Endothelial cell of umbilical vein (primary cell): ENCODE results near the gene ADGRG2. TPM values are rescaled to one million over a fixed set of nuclear protein-coding genes. Genes with fewer than 3 reads are reported as not detected.

Experiments used
- BruUV-seq: library from RNA; stranded (reverse); fragments of 400-500 nt; replicated peaks from 2 replicates; lab custom pipeline; 2021; lab: Mats Ljungman, UMichigan
- CTCF ChIA-PET: fragments of 300-600, 350-600 bp; sonication (Branson Sonifier 250); formaldehyde crosslinking; loops from one replicate; lab custom pipeline; 2021; ENCODE audit warnings: antibody characterized with exemption, inconsistent platforms; lab: Charles Lee
- POLR2A ChIA-PET: fragments of 300-600, 350-600 bp; sonication (Branson Sonifier 250); formaldehyde crosslinking; loops from one replicate; lab custom pipeline; 2021; ENCODE audit warnings: antibody characterized with exemption, inconsistent platforms; lab: Charles Lee
- DNase-seq: peaks from one replicate; pipeline ENCODE4 v3.0.0-alpha.2; 2011; ENCODE audit warnings: low read depth, low spot score
- FAIRE-seq: peaks from 2 replicates; lab custom pipeline; 2011; peaks lifted over from hg19 to GRCh38; lab: Jason Lieb, UNC
- H2AFZ ChIP-seq: 2 replicates; pipeline ENCODE4 v1.6.0; 2012; ENCODE audit warnings: low read depth, low read length, control low read depth, inconsistent platforms
- H3K27ac ChIP-seq: 2 replicates; pipeline ENCODE4 v1.5.1; 2011; ENCODE audit warnings: low read depth, mild to moderate bottlenecking, control low read depth, low read length, moderate library complexity; ENCODE audit not compliant: insufficient read depth
- H3K27me3 ChIP-seq, 2 experiments: 2 replicates each; pipeline versions ENCODE4 v1.6.0 to v1.6.1; 2011; ENCODE audit warnings: low read length in 2 of 2, mixed read lengths in 1 of 2; ENCODE audit not compliant: control insufficient read depth in 2 of 2, insufficient read depth in 2 of 2
- H3K36me3 ChIP-seq, 2 experiments: 2 replicates in 1 of 2; 3 replicates in 1 of 2; pipeline ENCODE4 v1.5.1; 2011; ENCODE audit warnings: low read length in 2 of 2, mild to moderate bottlenecking in 1 of 2, moderate library complexity in 1 of 2; ENCODE audit not compliant: control insufficient read depth in 2 of 2, insufficient read depth in 2 of 2; ENCODE audit errors: extremely low read depth in 1 of 2
- H3K4me1 ChIP-seq: 3 replicates; pipeline ENCODE4 v1.5.1; 2011; ENCODE audit warnings: mild to moderate bottlenecking, low read length; ENCODE audit not compliant: control insufficient read depth, insufficient read depth; ENCODE audit errors: extremely low read depth
- H3K4me2 ChIP-seq: 2 replicates; pipeline ENCODE4 v1.6.1; 2011; ENCODE audit warnings: low read length, control low read depth, mixed read lengths; ENCODE audit not compliant: insufficient read depth
- H3K4me3 ChIP-seq, 3 experiments: fragments of 200-600 bp in 1 of 3; sonication (generic), shearing (Covaris generic) in 1 of 3; replicated peaks in 1 of 3; 2 replicates each; pipeline ENCODE4 v1.5.1; 2011 to 2016; ENCODE audit warnings: control low read depth in 3 of 3, low read length in 3 of 3, mild to moderate bottlenecking in 2 of 3, inconsistent platforms in 1 of 3, low read depth in 1 of 3, moderate library complexity in 1 of 3; ENCODE audit not compliant: insufficient read depth in 1 of 3
- H3K79me2 ChIP-seq: 2 replicates; pipeline ENCODE4 v1.6.0; 2012; ENCODE audit warnings: low read length, inconsistent platforms; ENCODE audit not compliant: control insufficient read depth, insufficient read depth
- H3K9ac ChIP-seq: replicated peaks from 2 replicates; pipeline ENCODE3; 2011; ENCODE audit warnings: low read length, control low read depth; ENCODE audit not compliant: insufficient read depth; ENCODE audit errors: extremely low read depth
- H3K9me1 ChIP-seq: replicated peaks from 3 replicates; pipeline ENCODE4 v1.6.0; 2011; ENCODE audit warnings: mild to moderate bottlenecking, low read length; ENCODE audit not compliant: control insufficient read depth, insufficient read depth; ENCODE audit errors: extremely low read depth
- H3K9me3 ChIP-seq: replicated peaks from 2 replicates; pipeline ENCODE4 v1.5.1; 2012; ENCODE audit warnings: low read length, inconsistent platforms; ENCODE audit not compliant: control insufficient read depth, insufficient read depth
- H4K20me1 ChIP-seq: replicated peaks from 2 replicates; pipeline ENCODE3; 2011; ENCODE audit warnings: mild to moderate bottlenecking, low read length; ENCODE audit not compliant: control insufficient read depth, insufficient read depth; ENCODE audit errors: extremely low read depth
- CTCF ChIP-seq, 2 donors: IDR thresholded peaks; 1 replicate in 1 of 2; 2 replicates in 1 of 2; pipeline ENCODE4 v1.5.1; 2011; ENCODE audit warnings: low read length in 2 of 2, mild to moderate bottlenecking in 2 of 2, moderate library complexity in 2 of 2, control low read depth in 1 of 2, inconsistent platforms in 1 of 2, low read depth in 1 of 2; ENCODE audit not compliant: insufficient read depth in 1 of 2; ENCODE audit errors: extremely low read depth in 1 of 2
- EZH2 ChIP-seq: IDR thresholded peaks from 2 replicates; pipeline ENCODE4 v1.6.1; 2012; ENCODE audit warnings: borderline replicate concordance, low read depth, mild to moderate bottlenecking, moderate library complexity, low read length, inconsistent platforms; ENCODE audit not compliant: severe bottlenecking
- FOS ChIP-seq: IDR thresholded peaks from 2 replicates; pipeline ENCODE4 v1.6.1; 2011; ENCODE audit warnings: mild to moderate bottlenecking, low read length, moderate library complexity, borderline replicate concordance; ENCODE audit not compliant: insufficient read depth
- GATA2 ChIP-seq: IDR thresholded peaks from 2 replicates; pipeline ENCODE4 v1.7.0; 2011; ENCODE audit warnings: low read depth, mild to moderate bottlenecking, moderate library complexity, mixed read lengths, low read length; ENCODE audit not compliant: insufficient read length, insufficient read depth
- JUN ChIP-seq: IDR thresholded peaks from 2 replicates; pipeline ENCODE4 v1.6.1; 2011; ENCODE audit warnings: borderline replicate concordance, low read depth; ENCODE audit not compliant: insufficient read length, insufficient read depth
- MAX ChIP-seq: IDR thresholded peaks from 2 replicates; pipeline ENCODE4 v1.6.1; 2011; ENCODE audit not compliant: insufficient read depth, insufficient read length
- MYC ChIP-seq: IDR thresholded peaks from one replicate; pipeline ENCODE4 v1.6.1; 2011; ENCODE audit warnings: mild to moderate bottlenecking, low read depth, low read length
- POLR2A ChIP-seq: IDR thresholded peaks from 2 replicates; pipeline ENCODE4 v1.6.1; 2012; ENCODE audit warnings: low read depth, mild to moderate bottlenecking, control low read depth, low read length
- POLR2AphosphoS5 ChIP-seq: IDR thresholded peaks from 2 replicates; pipeline ENCODE4 v1.6.1; 2012; ENCODE audit warnings: low read depth, mild to moderate bottlenecking, control low read depth, low read length, moderate library complexity; ENCODE audit not compliant: insufficient read depth
- dilution Hi-C: fragments of 300-500 bp; cut with MboI; formaldehyde crosslinking; loops from one replicate; pipeline ENCODE4 v1.15.0; 2019; ENCODE audit warnings: low sequenced_read_pairs; ENCODE audit not compliant: extremely low pct_ligation_motif_present
- intact Hi-C: fragments of 100-400 bp; cut with micrococcal nuclease; formaldehyde crosslinking; loops from one replicate; pipeline ENCODE4 v1.10.0; 2022
- polyA plus RNA-seq, 4 experiments: library from polyadenylated mRNA; depleted of rRNA in 3 of 4; stranded (reverse) in 3 of 4; unstranded in 1 of 4; fragments of >200 nt; gene quantifications; 2 replicates each; pipeline versions ENCODE4 v1.2.1 to v1.2.3, GENCODE V29; 2011 to 2012; ENCODE audit warnings: missing spikeins in 1 of 4
- total RNA-seq: library from RNA; stranded (reverse); gene quantifications from 2 replicates; pipeline ENCODE4 v1.2.3, GENCODE V29; 2021

The ADGRG2 gene
- total and polyA plus RNA-seq, 2 donors (not counting 3 experiments of a cell fraction or from before 2014, with no cell fraction given): not detected

- intact Hi-C loops (no loop called here), dilution Hi-C loops (no loop called here)
- Histone ChIP-seq H3K36me3 (no peaks in the 10 kb centered on the region), H3K79me2 (no peaks in the 10 kb centered on the region), H3K4me2 (no peak overlapping the region), H4K20me1 (no peaks in the 10 kb centered on the region), H3K4me1 (no peaks in the 10 kb centered on the region), H3K27ac (no peak overlapping the region), H3K9ac (no peak overlapping the region), H3K9me3 (no peaks in the 10 kb centered on the region), H3K9me1 (no peaks in the 10 kb centered on the region), H3K4me3 (no peak overlapping the region), H3K27me3 (no peaks in the 10 kb centered on the region), H2AFZ (no peak overlapping the region)
- DNase-seq (no peak), FAIRE-seq (no peak)
- BruUV-seq: no TSS peak
- POLR2A ChIA-PET: no interaction called here
- TF ChIP-seq EZH2: no peak
- no peak for TF ChIP-seq CTCF (IDR thresholded peaks at IDR 0.05; ENCODE audit: extremely low read depth in 1 of 2, insufficient read depth in 1 of 2, low read depth in 1 of 2, low read length in 2 of 2)
- TF ChIP-seq JUN: no peak
- no peak for TF ChIP-seq MYC
- TF ChIP-seq POLR2A: no peak
- TF ChIP-seq GATA2: no peak
- TF ChIP-seq MAX: no peak
- no peak for TF ChIP-seq POLR2AphosphoS5
- TF ChIP-seq FOS: no peak
- CTCF ChIA-PET: no interaction called here
These were observed 36.0 kb downstream of the ADGRG2 start for GRCh38 chrX:19086102-19086772.
